BLaER1 treated with 17β-estradiol and CSF1 and Interleukin-3, amounts not matched to agents 10 nM and 100 nM (cell line): ENCODE measurements around the gene GSK3B.

Experiments
- H3K27ac ChIP-seq, 11 experiments: shearing (Covaris generic); formaldehyde crosslinking; 2 replicates each; pipeline ENCODE4 v1.8.1; 2022
- H3K27me3 ChIP-seq, 11 experiments: shearing (Covaris generic); formaldehyde crosslinking; 2 replicates each; pipeline ENCODE4 v1.8.1; 2022
- H3K36me3 ChIP-seq, 11 experiments: shearing (Covaris generic); formaldehyde crosslinking; 2 replicates each; pipeline ENCODE4 v1.8.1; 2022
- H3K4me1 ChIP-seq, 10 experiments: shearing (Covaris generic); formaldehyde crosslinking; 2 replicates each; pipeline ENCODE4 v1.8.1; 2022
- H3K4me2 ChIP-seq, 11 experiments: shearing (Covaris generic); formaldehyde crosslinking; 2 replicates each; pipeline ENCODE4 v1.8.1; 2022
- H3K4me3 ChIP-seq, 10 experiments: shearing (Covaris generic); formaldehyde crosslinking; 2 replicates each; pipeline ENCODE4 v1.8.1; 2022
- H3K9ac ChIP-seq, 11 experiments: shearing (Covaris generic); formaldehyde crosslinking; 2 replicates each; pipeline ENCODE4 v1.8.1; 2022
- H3K9me3 ChIP-seq, 11 experiments: shearing (Covaris generic); formaldehyde crosslinking; replicated peaks in 1 of 11; 2 replicates each; pipeline ENCODE4 v1.8.1; 2022
- H4K20me1 ChIP-seq, 11 experiments: shearing (Covaris generic); formaldehyde crosslinking; 2 replicates each; pipeline ENCODE4 v1.8.1; 2022
- Cebpa-rat ChIP-seq, 11 experiments: shearing (Covaris generic); IDR thresholded peaks; 2 replicates each; pipeline ENCODE4 v1.8.1; 2022

Gene GSK3B

GRCh38 chr3:120071259-120071658, 23.0 kb downstream of the GSK3B start:
- Histone ChIP-seq H3K27ac (no peak overlapping the region), H3K27me3 (no peaks in the 10 kb centered on the region)

GRCh38 chr3:120070263-120070981, 23.8 kb downstream of the GSK3B start:
- no peaks in the 10 kb centered on the region for H3K27me3 ChIP-seq
- H3K4me2 ChIP-seq = no peak overlapping the region
- no peak overlapping the region for H3K4me3 ChIP-seq
- no peak overlapping the region for H3K9ac ChIP-seq
- no peak for TF ChIP-seq Cebpa-rat (IDR thresholded peaks at IDR 0.05)
- H3K27ac ChIP-seq = no peak overlapping the region
- H3K9me3 ChIP-seq = peaks cover 0 to 14% (median 8%) of the 10 kb centered on the region in 11 experiments; a peak in 13 of 22 replicates
- H4K20me1 ChIP-seq = peaks cover 14 to 100% (median 74%) of the 10 kb centered on the region in 11 experiments
- peaks cover 0 to 28% (median 5%) of the 10 kb centered on the region in 10 experiments; a peak in 11 of 20 replicates for H3K4me1 ChIP-seq
- peaks cover 0 to 26% (median 8%) of the 10 kb centered on the region in 11 experiments; a peak in 6 of 22 replicates for H3K36me3 ChIP-seq

More at GRCh38 chr3:120071259-120071658, 23.0 kb downstream of the GSK3B start:
- Histone ChIP-seq H4K20me1 (peaks cover 16 to 100% (median 77%) of the 10 kb centered on the region in 11 experiments), H3K36me3 (peaks cover 0 to 18% (median 0%) of the 10 kb centered on the region in 11 experiments; a peak in 6 of 22 replicates), H3K4me1 (peaks cover 0 to 28% (median 5%) of the 10 kb centered on the region in 10 experiments; a peak in 11 of 20 replicates), H3K9ac (no peak overlapping the region), H3K4me3 (no peak overlapping the region), H3K4me2 (no peak overlapping the region), H3K9me3 (peaks cover 0 to 15% (median 5%) of the 10 kb centered on the region in 11 experiments; a peak in 12 of 22 replicates)
- no peak for TF ChIP-seq Cebpa-rat (IDR thresholded peaks at IDR 0.05)

- Histone ChIP-seq H3K27me3 (no peaks in the 10 kb centered on the region), H3K4me3 (no peak overlapping the region), H4K20me1 (peaks cover 12 to 100% (median 69%) of the 10 kb centered on the region in 11 experiments; a peak in 21 of 22 replicates), H3K9ac (no peak overlapping the region), H3K27ac (no peak overlapping the region), H3K4me1 (peaks cover 0 to 41% (median 6%) of the 10 kb centered on the region in 10 experiments; a peak in 11 of 20 replicates), H3K9me3 (peaks cover 0 to 12% (median 6%) of the 10 kb centered on the region in 11 experiments; a peak in 11 of 22 replicates), H3K36me3 (peaks cover 0 to 21% (median 8%) of the 10 kb centered on the region in 11 experiments; a peak in 6 of 22 replicates), H3K4me2 (peak overlapping the region in 1 of 11 experiments; percentile 31; a peak in 1 of 22 replicates)
- no peak for TF ChIP-seq Cebpa-rat (IDR thresholded peaks at IDR 0.05)
These were observed 27.2 kb downstream of the GSK3B start for GRCh38 chr3:120067083-120067482.

GRCh38 chr3:120066634-120067033, 27.6 kb downstream of the GSK3B start:
- Histone ChIP-seq H3K9ac (no peak overlapping the region), H3K4me2 (no peak overlapping the region), H3K27me3 (no peaks in the 10 kb centered on the region), H3K36me3 (peaks cover 0 to 19% (median 8%) of the 10 kb centered on the region in 11 experiments; a peak in 5 of 22 replicates), H4K20me1 (peaks cover 12 to 100% (median 67%) of the 10 kb centered on the region in 11 experiments; a peak in 21 of 22 replicates), H3K4me3 (no peak overlapping the region), H3K9me3 (peaks cover 0 to 12% (median 6%) of the 10 kb centered on the region in 11 experiments; a peak in 11 of 22 replicates), H3K4me1 (peaks cover 0 to 41% (median 6%) of the 10 kb centered on the region in 10 experiments; a peak in 11 of 20 replicates), H3K27ac (no peak overlapping the region)
- no peak for TF ChIP-seq Cebpa-rat (IDR thresholded peaks at IDR 0.05)

GRCh38 chr3:120064641-120065040, 29.6 kb downstream of the GSK3B start:
- H3K27me3 ChIP-seq = no peaks in the 10 kb centered on the region
- peak overlapping the region in 2 of 11 experiments; percentile 32 to 33; a peak in 3 of 22 replicates for H3K4me2 ChIP-seq
- peaks cover 0 to 21% (median 8%) of the 10 kb centered on the region in 11 experiments; a peak in 5 of 22 replicates for H3K36me3 ChIP-seq
- no peak overlapping the region for H3K27ac ChIP-seq
- no peak for TF ChIP-seq Cebpa-rat (IDR thresholded peaks at IDR 0.05)
- H3K4me1 ChIP-seq = peaks cover 0 to 36% (median 6%) of the 10 kb centered on the region in 10 experiments; a peak in 11 of 20 replicates
- H3K9ac ChIP-seq = no peak overlapping the region
- peaks cover 0 to 12% (median 6%) of the 10 kb centered on the region in 11 experiments; a peak in 11 of 22 replicates for H3K9me3 ChIP-seq
- peaks cover 9 to 100% (median 64%) of the 10 kb centered on the region in 11 experiments; a peak in 21 of 22 replicates for H4K20me1 ChIP-seq
- no peak overlapping the region for H3K4me3 ChIP-seq

GRCh38 chr3:120062474-120062873, 31.8 kb downstream of the GSK3B start:
- peaks cover 0 to 28% (median 3%) of the 10 kb centered on the region in 11 experiments; a peak in 3 of 22 replicates for H3K36me3 ChIP-seq
- peaks cover 0 to 20% (median 2%) of the 10 kb centered on the region in 10 experiments; a peak in 7 of 20 replicates for H3K4me1 ChIP-seq
- H4K20me1 ChIP-seq = peaks cover 24 to 100% (median 70%) of the 10 kb centered on the region in 11 experiments; a peak in 21 of 22 replicates
- H3K9ac ChIP-seq = no peak overlapping the region
- H3K27ac ChIP-seq = no peak overlapping the region
- no peak overlapping the region for H3K4me2 ChIP-seq
- H3K4me3 ChIP-seq = no peak overlapping the region
- H3K27me3 ChIP-seq = no peaks in the 10 kb centered on the region
- peaks cover 0 to 12% (median 4%) of the 10 kb centered on the region in 11 experiments; a peak in 11 of 22 replicates for H3K9me3 ChIP-seq
- no peak for TF ChIP-seq Cebpa-rat (IDR thresholded peaks at IDR 0.05)

DNA sequence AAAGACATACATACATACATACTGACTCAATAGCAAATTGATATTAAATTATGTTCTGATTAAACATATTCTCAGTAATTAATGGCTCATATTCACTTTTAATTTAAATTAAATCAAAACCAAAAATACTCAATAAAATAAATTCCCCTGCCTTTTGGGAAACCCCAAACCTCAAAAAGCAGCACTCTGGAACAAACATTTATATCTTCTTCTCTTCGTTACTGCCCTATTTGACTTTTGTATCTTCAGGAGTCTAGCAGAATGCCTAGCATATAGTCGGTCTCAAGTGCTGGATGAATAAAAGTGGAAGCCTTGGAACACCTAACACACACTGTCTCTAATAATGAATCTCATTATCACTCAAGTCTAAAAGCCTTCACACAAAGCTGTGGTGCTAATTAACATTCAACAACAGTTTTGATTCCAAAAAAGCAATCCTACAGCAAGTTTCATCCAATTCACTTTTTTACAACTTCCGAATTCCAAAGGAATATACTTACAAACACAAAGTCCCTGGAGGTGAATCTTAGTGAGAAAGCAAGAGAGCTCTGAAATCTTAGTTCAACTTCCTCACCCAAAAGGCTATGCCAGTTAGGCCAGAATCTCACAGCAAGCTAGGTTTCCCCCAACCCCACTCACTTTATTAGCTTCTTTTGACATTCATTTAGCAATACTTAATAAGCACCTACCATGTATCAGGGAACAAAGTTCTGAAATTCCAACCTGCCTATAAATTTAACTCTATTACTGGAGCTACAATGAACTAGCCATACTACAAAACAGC, 35.0 kb downstream of the GSK3B start:
- peaks cover 0 to 16% (median under 1%) of the 10 kb centered on the region in 11 experiments; a peak in 7 of 22 replicates for H3K9me3 ChIP-seq
- H3K4me3 ChIP-seq = no peak overlapping the region
- no peak overlapping the region for H3K27ac ChIP-seq
- peaks cover 0 to 7% (median 0%) of the 10 kb centered on the region in 10 experiments; a peak in 4 of 20 replicates for H3K4me1 ChIP-seq
- H3K27me3 ChIP-seq = no peaks in the 10 kb centered on the region
- peaks cover 0 to 35% (median 0%) of the 10 kb centered on the region in 11 experiments; a peak in 5 of 22 replicates for H3K36me3 ChIP-seq
- TF ChIP-seq Cebpa-rat (IDR thresholded peaks at IDR 0.05) = no peak
- no peak overlapping the region for H3K9ac ChIP-seq
- H4K20me1 ChIP-seq = peaks cover 24 to 99% (median 65%) of the 10 kb centered on the region in 11 experiments; a peak in 21 of 22 replicates
- H3K4me2 ChIP-seq = no peak overlapping the region

DNA sequence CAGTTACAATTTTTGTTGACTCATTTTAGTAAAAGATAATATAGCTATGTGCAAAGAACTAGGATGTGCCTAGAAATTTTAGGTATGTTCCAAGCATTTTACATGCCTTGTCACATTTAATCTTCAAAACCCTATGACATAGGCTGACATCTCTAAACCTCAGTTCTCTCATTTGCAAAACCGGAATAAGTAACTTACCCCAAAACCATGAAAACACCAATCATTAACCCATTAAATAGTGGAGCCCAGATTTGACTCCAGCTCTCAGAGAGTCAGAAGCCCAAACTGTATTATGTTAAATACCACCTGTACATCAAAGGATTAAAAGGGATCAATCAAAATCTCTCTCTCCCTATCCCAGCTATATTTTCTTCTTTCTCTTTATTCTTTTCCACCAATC, 36.6 kb downstream of the GSK3B start:
- no peak for TF ChIP-seq Cebpa-rat (IDR thresholded peaks at IDR 0.05)

More for the DNA sequence above, 36.6 kb downstream of the GSK3B start:
- H3K4me2 ChIP-seq = no peak overlapping the region
- no peak overlapping the region for H3K9ac ChIP-seq
- no peaks in the 10 kb centered on the region for H3K27me3 ChIP-seq
- H3K9me3 ChIP-seq = peaks cover 0 to 29% (median 11%) of the 10 kb centered on the region in 11 experiments; a peak in 15 of 22 replicates
- no peak overlapping the region for H3K4me3 ChIP-seq
- H4K20me1 ChIP-seq = peaks cover 24 to 100% (median 60%) of the 10 kb centered on the region in 11 experiments; a peak in 20 of 22 replicates
- H3K27ac ChIP-seq = no peak overlapping the region
- H3K4me1 ChIP-seq = 0 out of 20 replicates have a peak, but pooled peaks cover 0 to 7% (median 0%) of the 10 kb centered on the region in 10 experiments
- H3K36me3 ChIP-seq = peaks cover 0 to 45% (median 5%) of the 10 kb centered on the region in 11 experiments; a peak in 8 of 22 replicates
